ENCODE measurements around the gene PROM1.

Gene PROM1

DNA sequence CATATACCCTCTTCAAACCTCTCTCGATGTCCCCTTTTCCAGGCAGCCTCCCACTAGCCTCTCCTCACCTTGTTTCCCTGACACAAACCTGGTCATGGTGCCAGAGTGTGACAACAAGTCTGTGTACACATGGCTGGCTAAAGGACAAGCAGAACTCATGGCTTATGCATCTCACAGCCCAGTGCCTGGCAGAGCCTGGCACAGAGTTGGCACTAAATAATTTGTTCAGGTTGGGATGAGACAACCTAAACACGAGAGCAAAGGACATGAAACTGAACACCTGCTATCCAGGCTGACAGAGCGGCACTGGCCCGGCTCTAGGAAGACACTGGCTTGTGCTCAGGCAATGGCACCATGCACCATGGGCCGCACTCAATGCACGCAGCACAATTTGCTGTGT lies 72.7 kb downstream of the PROM1 start:
- TF ChIP-seq ZBTB49 (tag by site-specific recombination; IDR thresholded peaks at IDR 0.05; ENCODE audit: low read depth) (no peak), ZNF621 (tag by site-specific recombination; IDR thresholded peaks at IDR 0.05) (no peak), ZNF23 (tag by site-specific recombination; IDR thresholded peaks at IDR 0.05; ENCODE audit: borderline replicate concordance) (no peak), ELK4 (IDR thresholded peaks at IDR 0.05; ENCODE audit: borderline replicate concordance, low read depth, low read length) (no peak), ZFP37 (tag by site-specific recombination; IDR thresholded peaks at IDR 0.05) (no peak), ZNF140 (tag by site-specific recombination; IDR thresholded peaks at IDR 0.05) (no peak), ZNF324 (tag by site-specific recombination; IDR thresholded peaks at IDR 0.05) (no peak), ZNF571 (tag by site-specific recombination; IDR thresholded peaks at IDR 0.05) (no peak)
- TF ChIP-seq, protein P1, sequence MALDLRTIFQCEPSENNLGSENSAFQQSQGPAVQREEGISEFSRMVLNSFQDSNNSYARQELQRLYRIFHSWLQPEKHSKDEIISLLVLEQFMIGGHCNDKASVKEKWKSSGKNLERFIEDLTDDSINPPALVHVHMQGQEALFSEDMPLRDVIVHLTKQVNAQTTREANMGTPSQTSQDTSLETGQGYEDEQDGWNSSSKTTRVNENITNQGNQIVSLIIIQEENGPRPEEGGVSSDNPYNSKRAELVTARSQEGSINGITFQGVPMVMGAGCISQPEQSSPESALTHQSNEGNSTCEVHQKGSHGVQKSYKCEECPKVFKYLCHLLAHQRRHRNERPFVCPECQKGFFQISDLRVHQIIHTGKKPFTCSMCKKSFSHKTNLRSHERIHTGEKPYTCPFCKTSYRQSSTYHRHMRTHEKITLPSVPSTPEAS (tag by site-specific recombination; IDR thresholded peaks at IDR 0.05) = no peak
- Histone ChIP-seq H3K36me3 (ENCODE audit: control insufficient read depth in 2 of 2, insufficient read depth in 1 of 2, low read length in 2 of 2) (no peaks in the 10 kb centered on the region), H3K27ac (ENCODE audit: extremely low read depth, low read depth, low read length) (no peak overlapping the region), H3K4me1 (ENCODE audit: control insufficient read depth, insufficient read depth, low read length) (no peaks in the 10 kb centered on the region), H3K4me3 (ENCODE audit: low read depth, low read length) (no peak overlapping the region), H3K9me3 (ENCODE audit: control insufficient read depth, insufficient read depth, low read depth, low read length) (no peaks in the 10 kb centered on the region)
- CTCF ChIA-PET = interaction anchor here (0.8 kb wide), 1 partner anchor 253 kb away, joined by 5 read pairs; no protein-coding TSS in a partner anchor
- POLR2A ChIA-PET = no interaction called here

DNA sequence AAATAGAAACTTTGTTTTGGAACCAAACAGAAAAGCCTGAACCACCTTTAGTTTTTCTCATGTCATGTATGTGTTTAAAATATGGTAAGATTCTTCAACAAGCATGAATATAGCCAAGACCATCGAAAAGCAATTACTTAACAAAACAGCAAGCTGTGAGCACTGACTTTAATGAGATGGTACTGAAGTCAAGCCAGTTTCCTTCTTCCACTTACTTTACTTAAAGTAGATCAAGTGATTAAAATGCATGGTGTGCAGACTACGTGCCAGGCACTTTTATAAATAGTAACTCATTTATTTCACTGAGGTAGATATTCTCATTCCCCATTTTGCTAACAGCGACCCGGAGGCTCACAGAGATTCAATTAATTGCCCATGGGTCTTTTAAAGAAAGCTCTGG lies 74.7 kb downstream of the PROM1 start:
- ChIA-PET CTCF (no interaction called here), POLR2A (no interaction called here)
- Histone ChIP-seq H3K4me1 (ENCODE audit: control insufficient read depth, insufficient read depth, low read length) (no peaks in the 10 kb centered on the region), H3K27ac (ENCODE audit: extremely low read depth, low read depth, low read length) (no peak overlapping the region), H3K4me3 (ENCODE audit: low read depth, low read length) (no peak overlapping the region), H3K9me3 (ENCODE audit: control insufficient read depth, insufficient read depth, low read depth, low read length) (no peaks in the 10 kb centered on the region), H3K36me3 (ENCODE audit: control insufficient read depth in 2 of 2, insufficient read depth in 1 of 2, low read length in 2 of 2) (no peaks in the 10 kb centered on the region)
- TF ChIP-seq ZNF629 (tag by site-specific recombination; IDR thresholded peaks at IDR 0.05) = no peak
- TF ChIP-seq, protein P2, sequence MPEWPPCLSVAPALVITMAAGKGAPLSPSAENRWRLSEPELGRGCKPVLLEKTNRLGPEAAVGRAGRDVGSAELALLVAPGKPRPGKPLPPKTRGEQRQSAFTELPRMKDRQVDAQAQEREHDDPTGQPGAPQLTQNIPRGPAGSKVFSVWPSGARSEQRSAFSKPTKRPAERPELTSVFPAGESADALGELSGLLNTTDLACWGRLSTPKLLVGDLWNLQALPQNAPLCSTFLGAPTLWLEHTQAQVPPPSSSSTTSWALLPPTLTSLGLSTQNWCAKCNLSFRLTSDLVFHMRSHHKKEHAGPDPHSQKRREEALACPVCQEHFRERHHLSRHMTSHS (tag by site-specific recombination; IDR thresholded peaks at IDR 0.05) = no peak
- TF ChIP-seq ZNF664 (tag by site-specific recombination; IDR thresholded peaks at IDR 0.05) = no peak
- no peak for TF ChIP-seq BCL11B (tag by site-specific recombination; IDR thresholded peaks at IDR 0.05; ENCODE audit: low read depth)
- TF ChIP-seq ZNF585B (tag by site-specific recombination; IDR thresholded peaks at IDR 0.05) = no peak
- TF ChIP-seq ZNF394 (tag by site-specific recombination; IDR thresholded peaks at IDR 0.05; ENCODE audit: borderline replicate concordance) = no peak
- no peak for TF ChIP-seq PRDM6 (tag by site-specific recombination; IDR thresholded peaks at IDR 0.05)
- TF ChIP-seq ZNF670 (tag by site-specific recombination; IDR thresholded peaks at IDR 0.05; ENCODE audit: low read depth) = no peak
- TF ChIP-seq ZBTB6 (tag by site-specific recombination; IDR thresholded peaks at IDR 0.05) = no peak
